Esophagus squamous epithelium (tissue), 4 donors: ENCODE data around the gene FCRLB.

Source experiments
- CTCF ChIP-seq, 6 experiments: fragments of 450-650 bp in 4 of 6; fragments of 200-600 bp in 2 of 6; sonication (generic) in 2 of 6; IDR thresholded peaks; one replicate each; pipeline ENCODE4 v1.5.1; 2016 to 2019; ENCODE audit warnings: antibody characterized with exemption in 6 of 6, mild to moderate bottlenecking in 4 of 6, moderate library complexity in 4 of 6
- POLR2A ChIP-seq, 4 donors: fragments of 450-650 bp; IDR thresholded peaks; one replicate each; pipeline ENCODE4 v1.6.1; 2017; ENCODE audit warnings: antibody characterized with exemption in 4 of 4, mild to moderate bottlenecking in 4 of 4, moderate library complexity in 3 of 4

- peak in 1 of 6 experiments; percentile 17 for TF ChIP-seq CTCF (IDR thresholded peaks at IDR 0.05)
- TF ChIP-seq POLR2A (IDR thresholded peaks at IDR 0.05), result peak in 2 of 4 donors; percentile 33 to 71
Observed at GRCh38 chr1:161726473-161727255, 5.3 kb downstream of the FCRLB start.
